Dermis lymphatic vessel endothelial cell (primary cell): Measurements from ENCODE around the gene FIS1. TPM values are rescaled to one million over a fixed set of nuclear protein-coding genes. Genes with fewer than 3 reads are reported as not detected.

Experiments
- total RNA-seq: library from RNA; depleted of rRNA; stranded (reverse); fragments of >200 nt; gene quantifications from 2 replicates; pipeline ENCODE4 v1.2.1, GENCODE V29; 2014

Gene FIS1
- total RNA-seq, result 190 and 247 TPM in 2 replicates

DNA sequence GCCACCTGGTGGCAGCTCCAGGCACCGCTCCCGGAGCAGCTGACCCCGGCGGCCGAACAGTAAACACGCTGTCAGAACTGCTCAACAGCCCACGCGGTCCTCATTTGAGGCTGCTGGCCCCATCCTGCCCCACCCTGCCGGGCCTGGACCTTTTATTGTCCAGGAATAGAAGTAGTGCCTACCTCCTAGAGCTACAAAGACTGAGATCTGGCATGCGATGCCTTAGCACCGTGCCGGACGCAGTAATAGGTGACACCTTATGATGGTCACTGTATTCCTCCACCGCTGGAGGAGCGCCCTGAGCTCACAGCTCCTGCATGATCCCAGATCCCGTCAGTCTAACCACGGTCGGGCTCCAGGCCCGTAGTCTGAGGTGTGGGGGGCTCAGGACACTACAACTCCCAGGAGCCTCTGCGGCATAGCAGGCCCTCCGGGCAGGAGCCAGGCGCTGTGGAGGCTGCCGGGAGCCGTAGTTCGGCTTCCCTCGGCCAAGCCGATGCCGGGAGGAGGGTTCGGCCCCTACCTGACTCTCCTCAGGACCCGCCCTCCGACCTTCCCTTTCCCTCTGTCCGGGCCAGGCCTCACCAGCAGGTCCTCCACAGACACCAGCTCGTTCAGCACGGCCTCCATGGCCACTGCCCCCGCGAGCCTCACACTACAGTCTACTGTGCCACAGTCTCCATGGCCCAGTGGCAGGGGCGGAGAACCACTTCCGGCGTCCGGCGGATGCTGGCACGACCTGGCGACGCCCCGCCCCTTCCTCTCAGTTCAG is at the start of gene FIS1:
Gene FIS1, minus strand, starts transcription at position 707 of the 772 bp plus-strand sequence. Its CDS starts 77 bp downstream, at position 630.

GRCh38 chr7:101237206-101238067 is 7.4 kb downstream of the FIS1 start, which contains the start of gene CLDN15:
Gene CLDN15, minus strand, starts transcription at chr7:101237802. Its CDS starts 221 bp downstream, at chr7:101237581.

DNA sequence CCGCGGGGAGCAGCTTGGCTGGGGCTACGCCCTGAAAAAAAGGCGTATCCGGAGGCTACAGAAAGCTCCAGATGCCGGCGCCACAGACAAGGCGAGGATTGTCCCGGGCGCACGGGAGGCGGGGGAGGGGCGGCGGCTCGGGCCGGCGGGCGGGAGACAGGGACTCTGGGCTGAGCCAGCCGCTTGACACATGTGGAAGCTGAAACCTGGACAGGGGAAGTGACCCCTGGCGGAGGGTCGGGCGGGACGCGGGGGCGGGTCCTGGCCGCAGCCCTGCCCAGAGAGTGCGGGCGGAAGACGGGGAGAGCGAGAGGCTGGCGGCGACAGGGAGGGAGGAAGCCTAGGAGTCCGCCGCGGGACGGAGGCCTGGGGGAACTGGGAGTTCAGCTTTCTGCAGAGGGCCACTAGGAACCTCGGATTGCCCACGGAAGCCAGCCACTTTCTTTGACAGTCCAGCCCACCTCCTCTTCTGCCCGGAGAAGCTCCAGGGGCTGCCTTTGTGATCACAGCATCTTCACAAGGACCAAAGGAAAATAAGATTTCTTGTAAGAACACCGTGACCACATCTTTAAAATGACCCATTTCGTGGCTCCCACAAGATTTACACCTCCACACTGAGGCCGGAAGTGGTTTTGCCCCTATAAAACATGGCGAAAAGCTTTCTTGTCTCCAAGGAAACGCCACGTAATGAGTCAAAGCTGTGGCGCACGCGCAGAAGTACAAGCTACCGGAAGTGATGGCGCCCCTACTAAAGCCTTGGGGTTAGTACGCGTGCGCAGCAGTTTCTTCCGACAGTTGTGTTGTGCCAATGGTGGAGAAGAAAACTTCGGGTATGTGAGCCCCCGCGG is 27.3 kb downstream of the FIS1 start, which contains the start of the genes PLOD3 and ZNHIT1:
Gene PLOD3, minus strand, starts transcription at position 194 of the 848 bp plus-strand sequence. CDS start 307 bp downstream, outside the sequence.
Gene ZNHIT1, plus strand, starts transcription at position 778 of the 848 bp plus-strand sequence. Its CDS starts 31 bp downstream, at position 809.

DNA sequence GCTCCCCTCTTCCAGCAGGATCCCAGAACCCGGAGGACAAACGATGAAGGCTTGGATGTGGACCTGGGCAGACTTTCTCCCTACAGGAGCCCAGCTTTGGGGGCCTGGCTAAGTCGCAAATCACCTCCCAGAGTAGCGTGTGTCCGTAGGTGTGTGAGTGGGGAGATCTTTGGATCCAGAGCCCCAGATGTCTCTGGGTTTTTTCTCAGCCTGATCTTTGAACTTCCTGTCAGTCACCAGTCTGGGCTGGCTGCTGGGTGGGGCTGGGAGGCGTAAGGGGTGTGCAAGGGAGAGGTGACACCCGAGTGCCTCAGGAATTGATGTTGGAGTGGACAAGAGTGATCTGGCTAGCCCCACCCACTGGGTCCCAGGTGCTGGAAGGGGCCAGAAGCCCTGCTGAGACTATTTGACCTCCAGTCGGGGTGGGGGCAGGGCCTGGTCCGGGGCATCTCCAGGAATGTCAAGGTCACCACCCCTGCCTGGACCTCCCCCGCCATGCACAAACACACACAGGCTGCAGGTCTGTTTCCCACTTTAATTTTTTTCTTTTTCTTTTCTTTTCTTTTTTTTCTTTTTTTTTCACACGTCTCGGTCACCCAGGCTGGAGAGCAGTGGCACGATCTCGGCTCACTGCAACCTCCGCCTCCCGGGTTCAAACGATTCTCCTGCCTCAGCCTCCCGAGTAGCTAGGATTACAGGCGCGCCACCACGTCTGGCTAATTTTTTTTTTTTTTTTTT is 43.9 kb downstream of the FIS1 start, which contains the start of gene MOGAT3:
Gene MOGAT3, minus strand, starts transcription at position 175 of the 738 bp plus-strand sequence. CDS start 182 bp downstream, outside the sequence.

Other genes with a start within 250 kb of the FIS1 start
- not detected in 2 replicates for gene MUC17, start 225.0 kb downstream of the FIS1 start, total RNA-seq
- gene TRIM56, start 159.6 kb downstream of the FIS1 start, total RNA-seq, result 12.4 and 13.3 TPM in 2 replicates
- 23.4 and 74.3 TPM in 2 replicates for gene SERPINE1, start 118.0 kb downstream of the FIS1 start, total RNA-seq
- gene AP1S1, start 90.6 kb downstream of the FIS1 start, total RNA-seq, result 124 and 147 TPM in 2 replicates
- gene VGF, start 79.5 kb downstream of the FIS1 start, total RNA-seq, result not detected in 2 replicates
- gene NAT16, start 64.8 kb downstream of the FIS1 start, total RNA-seq, result not detected in 2 replicates
- not detected in 2 replicates for gene MOGAT3, start 44.0 kb downstream of the FIS1 start, total RNA-seq
- gene PLOD3, start 27.5 kb downstream of the FIS1 start, total RNA-seq, result 24.2 and 24.5 TPM in 2 replicates
- gene ZNHIT1, start 26.9 kb downstream of the FIS1 start, total RNA-seq, result 82.3 and 86.4 TPM in 2 replicates
- gene CLDN15, start 7.3 kb downstream of the FIS1 start, total RNA-seq, result 1.6 and 2.1 TPM in 2 replicates
- gene IFT22, start 76.7 kb upstream of the FIS1 start, total RNA-seq, result 12.2 and 17.8 TPM in 2 replicates
- not detected in 2 replicates for gene COL26A1, start 117.8 kb upstream of the FIS1 start, total RNA-seq